Measurements from ENCODE around the gene TMEM140. TPM values are rescaled to one million over a fixed set of nuclear protein-coding genes. Genes with fewer than 3 reads are reported as not detected.
A peak's percentile ranks its signal among the peaks of the same experiment; 100 is the strongest.
"Not testable (repeated sequence)": the region's sequence is repeated elsewhere in the genome, so short reads cannot be mapped to it uniquely, and the experiment has no call there.

Gene TMEM140
- total RNA-seq, 4 donors from 2014 or later = 9.3 to 21.8 (median 16.0) TPM

DNA sequence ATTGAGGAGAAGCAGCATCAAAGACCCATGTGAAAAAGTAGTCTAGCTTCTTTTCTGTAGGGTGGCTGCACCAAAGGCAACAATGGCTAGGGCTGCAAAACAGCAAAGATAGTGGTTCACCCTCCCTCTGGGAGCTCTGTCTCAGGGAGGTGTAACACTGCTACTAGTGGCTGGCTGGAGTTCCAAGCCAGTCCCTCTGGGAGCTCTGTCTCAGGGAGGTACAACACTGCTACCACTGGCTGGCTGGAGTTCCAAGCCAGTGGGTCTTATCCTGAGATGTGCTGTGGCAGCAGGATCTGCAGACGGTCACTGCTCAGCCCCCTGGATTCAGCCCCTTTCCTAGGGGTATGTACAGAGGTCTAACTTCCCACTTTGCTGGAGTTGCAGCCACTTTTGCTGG lies 37.9 kb upstream of the TMEM140 start:
- H3K36me3 ChIP-seq = no peaks in the 10 kb centered on the region
- peaks cover 0 to 5% (median 0%) of the 10 kb centered on the region in 3 donors for H3K9me3 ChIP-seq
- H3K27ac ChIP-seq = no peak overlapping the region
- no peak for ATAC-seq
- no peaks in the 10 kb centered on the region for H3K27me3 ChIP-seq
- TF ChIP-seq, protein P1, sequence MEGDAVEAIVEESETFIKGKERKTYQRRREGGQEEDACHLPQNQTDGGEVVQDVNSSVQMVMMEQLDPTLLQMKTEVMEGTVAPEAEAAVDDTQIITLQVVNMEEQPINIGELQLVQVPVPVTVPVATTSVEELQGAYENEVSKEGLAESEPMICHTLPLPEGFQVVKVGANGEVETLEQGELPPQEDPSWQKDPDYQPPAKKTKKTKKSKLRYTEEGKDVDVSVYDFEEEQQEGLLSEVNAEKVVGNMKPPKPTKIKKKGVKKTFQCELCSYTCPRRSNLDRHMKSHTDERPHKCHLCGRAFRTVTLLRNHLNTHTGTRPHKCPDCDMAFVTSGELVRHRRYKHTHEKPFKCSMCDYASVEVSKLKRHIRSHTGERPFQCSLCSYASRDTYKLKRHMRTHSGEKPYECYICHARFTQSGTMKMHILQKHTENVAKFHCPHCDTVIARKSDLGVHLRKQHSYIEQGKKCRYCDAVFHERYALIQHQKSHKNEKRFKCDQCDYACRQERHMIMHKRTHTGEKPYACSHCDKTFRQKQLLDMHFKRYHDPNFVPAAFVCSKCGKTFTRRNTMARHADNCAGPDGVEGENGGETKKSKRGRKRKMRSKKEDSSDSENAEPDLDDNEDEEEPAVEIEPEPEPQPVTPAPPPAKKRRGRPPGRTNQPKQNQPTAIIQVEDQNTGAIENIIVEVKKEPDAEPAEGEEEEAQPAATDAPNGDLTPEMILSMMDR (IDR thresholded peaks at IDR 0.05) = no peak
- TF ChIP-seq POLR2A (IDR thresholded peaks at IDR 0.05) (no peak), EP300 (IDR thresholded peaks at IDR 0.05) (no peak), POLR2AphosphoS5 (IDR thresholded peaks at IDR 0.05) (no peak)
- no peak overlapping the region for H3K4me3 ChIP-seq
- no peaks in the 10 kb centered on the region for H3K4me1 ChIP-seq
- WGBS, 2 donors (ENCODE audit: low coverage in 1 of 2) = no CpG with 5 or more reads among the region's 1 CpG

DNA sequence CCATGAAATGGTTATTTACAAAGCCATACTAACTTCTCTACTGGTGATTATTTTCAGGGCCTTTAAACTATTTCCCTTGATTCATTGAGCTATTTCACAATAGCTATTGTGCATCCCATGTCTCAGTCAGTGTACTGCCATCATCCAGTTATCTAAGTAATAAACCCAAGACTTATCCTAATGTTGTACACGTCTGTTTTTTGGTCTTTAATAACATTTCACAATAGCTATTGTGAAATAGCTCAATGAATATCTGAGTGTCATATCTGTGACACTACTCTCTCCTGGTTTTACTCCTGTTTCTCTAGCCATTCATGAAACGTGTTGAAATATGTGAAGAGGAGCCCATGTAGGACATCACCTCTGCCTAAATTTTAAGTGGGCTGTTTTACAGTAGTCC lies 36.5 kb upstream of the TMEM140 start:
- H3K27me3 ChIP-seq = no peaks in the 10 kb centered on the region
- no peak overlapping the region for H3K27ac ChIP-seq
- no peaks in the 10 kb centered on the region for H3K36me3 ChIP-seq
- H3K9me3 ChIP-seq = no peaks in the 10 kb centered on the region
- TF ChIP-seq POLR2A (IDR thresholded peaks at IDR 0.05) (no peak), EP300 (IDR thresholded peaks at IDR 0.05) (no peak), POLR2AphosphoS5 (IDR thresholded peaks at IDR 0.05) (no peak)
- TF ChIP-seq, protein P1 (IDR thresholded peaks at IDR 0.05) = no peak
- 62 to 90% methylated on average over 2 of the region's 2 CpGs for WGBS, 2 donors (ENCODE audit: low coverage in 1 of 2)
- H3K4me1 ChIP-seq = no peaks in the 10 kb centered on the region
- H3K4me3 ChIP-seq = no peak overlapping the region
- peak; percentile 55 for ATAC-seq

DNA sequence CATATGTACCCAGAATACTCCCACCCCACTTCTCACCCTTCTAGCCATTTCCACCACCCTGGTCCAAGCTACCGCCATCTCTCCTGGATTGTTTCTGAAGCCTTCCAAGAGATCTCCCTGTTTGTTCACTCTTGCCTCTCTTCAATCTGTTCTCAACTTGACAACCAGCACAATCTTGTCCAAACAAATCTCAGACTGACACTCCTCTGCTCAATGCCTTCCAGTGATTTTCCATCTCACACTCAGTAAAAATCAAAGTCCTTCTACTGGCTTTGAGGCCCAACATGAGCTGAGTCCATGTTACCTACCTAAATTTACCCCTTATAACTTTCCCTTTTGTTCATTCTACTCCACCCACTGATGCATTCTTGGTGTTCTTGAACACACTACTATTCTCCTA lies 33.2 kb upstream of the TMEM140 start:
- WGBS, 2 donors (ENCODE audit: low coverage in 1 of 2) = 100% methylated on average over 1 of the region's 1 CpG
- Histone ChIP-seq H3K4me3 (no peak overlapping the region), H3K27ac (no peak overlapping the region), H3K9me3 (peaks cover 0 to 2% (median 0%) of the 10 kb centered on the region in 3 donors), H3K27me3 (no peaks in the 10 kb centered on the region), H3K36me3 (no peaks in the 10 kb centered on the region), H3K4me1 (no peaks in the 10 kb centered on the region)
- no peak for TF ChIP-seq POLR2AphosphoS5 (IDR thresholded peaks at IDR 0.05)
- no peak for TF ChIP-seq POLR2A (IDR thresholded peaks at IDR 0.05)
- no peak for TF ChIP-seq EP300 (IDR thresholded peaks at IDR 0.05)
- TF ChIP-seq, protein P1 (IDR thresholded peaks at IDR 0.05) = no peak
- no peak for ATAC-seq

DNA sequence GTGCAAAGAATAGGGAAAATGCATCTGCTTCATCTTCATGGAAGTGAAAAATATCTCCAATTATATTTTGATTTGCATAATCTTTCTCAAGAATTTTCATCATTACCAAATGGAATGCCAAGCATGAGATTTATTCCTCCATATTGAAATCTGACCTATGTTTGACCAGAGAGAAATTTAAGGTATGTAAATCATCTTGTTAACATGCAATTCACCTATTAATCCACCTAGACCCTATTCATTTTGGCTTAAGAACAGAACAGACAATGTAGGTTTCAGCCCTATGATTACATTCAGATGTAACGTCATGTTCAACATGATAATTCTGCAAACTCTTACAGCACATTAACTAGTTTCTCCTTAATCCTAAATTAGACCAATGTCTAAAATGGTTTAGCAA lies 30.8 kb upstream of the TMEM140 start:
- no peaks in the 10 kb centered on the region for H3K36me3 ChIP-seq
- H3K9me3 ChIP-seq = peaks cover 0 to 8% (median 0%) of the 10 kb centered on the region in 3 donors
- no peak overlapping the region for H3K27ac ChIP-seq
- H3K27me3 ChIP-seq = no peaks in the 10 kb centered on the region
- H3K4me1 ChIP-seq = no peaks in the 10 kb centered on the region
- 67 to 89% methylated on average over 1 of the region's 1 CpG for WGBS, 2 donors (ENCODE audit: low coverage in 1 of 2)
- TF ChIP-seq POLR2A (IDR thresholded peaks at IDR 0.05) (no peak), EP300 (IDR thresholded peaks at IDR 0.05) (no peak), POLR2AphosphoS5 (IDR thresholded peaks at IDR 0.05) (no peak)
- TF ChIP-seq, protein P1 (IDR thresholded peaks at IDR 0.05) = no peak
- no peak overlapping the region for H3K4me3 ChIP-seq
- no peak for ATAC-seq

DNA sequence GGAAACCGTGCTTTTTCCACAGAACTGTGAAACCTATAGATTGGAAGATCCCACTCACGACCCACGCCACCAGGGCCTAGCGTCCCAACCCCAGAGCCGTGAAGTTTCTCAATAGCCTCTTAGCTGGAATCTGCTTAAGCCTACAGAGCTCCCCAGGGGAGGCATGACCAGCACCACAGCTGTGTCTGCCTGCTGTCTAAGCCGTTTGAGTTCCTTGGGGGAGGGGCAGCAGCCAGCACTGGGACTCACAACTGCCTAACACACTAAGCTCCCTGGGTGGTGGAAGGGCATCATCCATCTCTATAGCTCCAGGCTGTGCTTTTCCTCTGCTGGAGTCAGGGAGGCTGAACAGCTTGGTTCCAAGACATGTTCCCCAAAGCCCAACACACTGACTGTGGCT lies 26.0 kb upstream of the TMEM140 start:
- H3K4me3 ChIP-seq = no peak overlapping the region
- H3K9me3 ChIP-seq = peaks cover 0 to 8% (median 0%) of the 10 kb centered on the region in 3 donors
- H3K36me3 ChIP-seq = no peaks in the 10 kb centered on the region
- no peak for TF ChIP-seq EP300 (IDR thresholded peaks at IDR 0.05)
- TF ChIP-seq POLR2AphosphoS5 (IDR thresholded peaks at IDR 0.05) = no peak
- TF ChIP-seq, protein P1 (IDR thresholded peaks at IDR 0.05) = no peak
- no peak for TF ChIP-seq POLR2A (IDR thresholded peaks at IDR 0.05)
- no peak for ATAC-seq
- no peaks in the 10 kb centered on the region for H3K4me1 ChIP-seq
- no peak overlapping the region for H3K27ac ChIP-seq
- H3K27me3 ChIP-seq = no peaks in the 10 kb centered on the region
- no CpG with 5 or more reads among the region's 6 CpGs for WGBS, 2 donors (ENCODE audit: low coverage in 1 of 2)

DNA sequence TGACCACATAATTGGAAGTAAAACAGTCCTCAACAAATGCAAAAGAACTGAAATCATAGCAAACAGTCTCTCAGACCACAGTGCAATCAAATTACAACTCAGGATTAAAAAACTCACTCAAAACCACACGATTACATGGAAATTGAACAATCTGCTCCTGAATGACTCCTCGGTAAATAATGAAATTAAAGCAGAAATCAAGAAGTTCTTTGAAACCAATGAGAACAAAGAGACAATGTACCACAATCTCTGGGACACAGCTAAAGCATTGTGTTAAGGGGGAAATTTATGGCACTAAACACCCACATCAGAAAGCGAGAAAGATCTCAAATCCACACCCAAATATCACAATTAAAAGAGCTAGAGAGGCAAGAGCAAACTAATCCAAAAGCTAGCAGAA lies 23.2 kb upstream of the TMEM140 start:
- ATAC-seq, H3K9me3 ChIP-seq, H3K27me3 ChIP-seq, H3K27ac ChIP-seq, H3K4me1 ChIP-seq, H3K4me3 ChIP-seq, H3K36me3 ChIP-seq: not testable (repeated sequence)
- 77% methylated on average over 3 of the region's 3 CpGs for WGBS, 2 donors (ENCODE audit: low coverage in 1 of 2)

All from gastroesophageal sphincter (tissue), 4 donors.